Uterus (tissue), 2 donors: Measurements from ENCODE around the gene C2orf69.

ENCODE experiments used
- POLR2A ChIP-seq, 2 donors: fragments of 450-650 bp; IDR thresholded peaks; one replicate each; pipeline ENCODE4 v1.6.1; 2016; ENCODE audit warnings: antibody characterized with exemption in 2 of 2, mild to moderate bottlenecking in 1 of 2, moderate library complexity in 1 of 2
- TF ChIP-seq, protein P1 (sequence below), 4 experiments: fragments of 200-600 bp in 2 of 4; fragments of 450-650 bp in 2 of 4; sonication (generic) in 2 of 4; IDR thresholded peaks; one replicate each; pipeline ENCODE4 v1.5.1; 2016 to 2019; ENCODE audit warnings: antibody characterized with exemption in 4 of 4, mild to moderate bottlenecking in 2 of 4, moderate library complexity in 1 of 4

DNA sequence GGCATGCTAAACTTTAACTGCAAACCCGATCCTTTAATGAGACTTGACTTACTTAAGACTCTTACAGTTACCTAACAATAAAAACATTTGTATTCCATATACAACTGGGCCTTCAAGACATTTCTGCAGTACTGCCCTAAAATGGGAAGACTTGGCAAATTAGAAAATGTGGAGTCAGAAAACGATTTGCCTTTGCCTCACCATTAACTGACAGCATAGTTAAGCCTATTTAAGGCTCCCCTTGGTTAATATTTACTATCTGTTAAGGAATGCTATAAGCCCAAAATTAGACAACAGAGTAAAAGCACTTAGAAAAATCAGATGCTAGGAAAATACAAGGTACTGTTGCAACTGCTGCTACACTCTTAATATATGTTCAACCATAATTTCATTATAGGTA lies 25.5 kb downstream of the C2orf69 start:
- TF ChIP-seq, protein P1, sequence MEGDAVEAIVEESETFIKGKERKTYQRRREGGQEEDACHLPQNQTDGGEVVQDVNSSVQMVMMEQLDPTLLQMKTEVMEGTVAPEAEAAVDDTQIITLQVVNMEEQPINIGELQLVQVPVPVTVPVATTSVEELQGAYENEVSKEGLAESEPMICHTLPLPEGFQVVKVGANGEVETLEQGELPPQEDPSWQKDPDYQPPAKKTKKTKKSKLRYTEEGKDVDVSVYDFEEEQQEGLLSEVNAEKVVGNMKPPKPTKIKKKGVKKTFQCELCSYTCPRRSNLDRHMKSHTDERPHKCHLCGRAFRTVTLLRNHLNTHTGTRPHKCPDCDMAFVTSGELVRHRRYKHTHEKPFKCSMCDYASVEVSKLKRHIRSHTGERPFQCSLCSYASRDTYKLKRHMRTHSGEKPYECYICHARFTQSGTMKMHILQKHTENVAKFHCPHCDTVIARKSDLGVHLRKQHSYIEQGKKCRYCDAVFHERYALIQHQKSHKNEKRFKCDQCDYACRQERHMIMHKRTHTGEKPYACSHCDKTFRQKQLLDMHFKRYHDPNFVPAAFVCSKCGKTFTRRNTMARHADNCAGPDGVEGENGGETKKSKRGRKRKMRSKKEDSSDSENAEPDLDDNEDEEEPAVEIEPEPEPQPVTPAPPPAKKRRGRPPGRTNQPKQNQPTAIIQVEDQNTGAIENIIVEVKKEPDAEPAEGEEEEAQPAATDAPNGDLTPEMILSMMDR (IDR thresholded peaks at IDR 0.05), result no peak
- no peak for TF ChIP-seq POLR2A (IDR thresholded peaks at IDR 0.05)
